DMS153 treated with DMSO at 0.1 percent for 48 hours (cell line): Measurements from ENCODE around the gene CARD19.

Source experiments
- DNase-seq: peaks from one replicate; lab custom pipeline; 2025; ENCODE audit not compliant: unreplicated experiment; lab: John Stamatoyannopoulos, UW

CARD19 gene

GRCh38 chr9:93096131-93096802, at the start of gene CARD19:
Gene CARD19 (plus strand): TSS chr9:93096217. CDS start chr9:93096346, 129 bp downstream.
- no peak for DNase-seq

GRCh38 chr9:93048566-93049448, 47.2 kb upstream of the CARD19 start:
- DNase-seq: no peak

GRCh38 chr9:93049491-93049890, 46.5 kb upstream of the CARD19 start:
- no peak for DNase-seq

GRCh38 chr9:93050231-93050630, 45.8 kb upstream of the CARD19 start:
- DNase-seq: no peak

- DNase-seq: no peak
Measured at GRCh38 chr9:93051680-93052089, 44.3 kb upstream of the CARD19 start.

- no peak for DNase-seq
Measured at GRCh38 chr9:93052791-93053540, 43.1 kb upstream of the CARD19 start.

GRCh38 chr9:93053781-93054331, 42.2 kb upstream of the CARD19 start:
- no peak for DNase-seq

- no peak for DNase-seq
Measured at GRCh38 chr9:93054758-93055704, 41.0 kb upstream of the CARD19 start.

GRCh38 chr9:93057042-93057702, 38.8 kb upstream of the CARD19 start:
- DNase-seq: no peak

GRCh38 chr9:93057703-93058354, 38.2 kb upstream of the CARD19 start:
- DNase-seq: no peak

GRCh38 chr9:93058355-93059010, 37.5 kb upstream of the CARD19 start, which contains the start of gene SUSD3:
Gene SUSD3 (plus strand): TSS chr9:93058701. CDS start chr9:93058743, 42 bp downstream.
- DNase-seq: peak; percentile 18

GRCh38 chr9:93059011-93059714, 36.9 kb upstream of the CARD19 start:
- no peak for DNase-seq

GRCh38 chr9:93059715-93060578, 36.1 kb upstream of the CARD19 start:
- DNase-seq: no peak

GRCh38 chr9:93060746-93061259, 35.2 kb upstream of the CARD19 start:
- no peak for DNase-seq

- no peak for DNase-seq
Measured at GRCh38 chr9:93061260-93061751, 34.7 kb upstream of the CARD19 start.
